Peyer's patch (tissue), 4 donors: ENCODE measurements around the gene MYL7. TPM values are rescaled to one million over a fixed set of nuclear protein-coding genes. Genes with fewer than 3 reads are reported as not detected.
A peak's percentile ranks its signal among the peaks of the same experiment; 100 is the strongest.

ENCODE experiments used
- DNase-seq, 3 donors: peaks; one replicate each; pipeline ENCODE4 v3.0.0-alpha.2; 2017 to 2019
- H3K27ac ChIP-seq, 4 donors: fragments of 200-600 bp; sonication (generic); one replicate each; pipeline ENCODE4 v1.5.1; 2016 to 2019
- H3K27me3 ChIP-seq, 2 donors: fragments of 200-600 bp; sonication (generic); one replicate each; pipeline ENCODE4 v1.5.1; 2019
- H3K36me3 ChIP-seq, 3 donors: fragments of 200-600 bp; sonication (generic); one replicate each; pipeline ENCODE4 v1.5.1; 2016 to 2019
- H3K4me1 ChIP-seq, 4 donors: fragments of 200-600 bp; sonication (generic); one replicate each; pipeline ENCODE4 v1.5.1; 2016 to 2019
- H3K4me3 ChIP-seq, 4 donors: fragments of 200-600 bp; sonication (generic); 1 replicate in 3 of 4; 2 replicates in 1 of 4; pipeline ENCODE4 v1.5.1; 2016 to 2019; ENCODE audit warnings: mild to moderate bottlenecking in 1 of 4
- H3K9me3 ChIP-seq, 4 donors: fragments of 200-600 bp; sonication (generic); one replicate each; pipeline ENCODE4 v1.5.1; 2016 to 2019; ENCODE audit warnings: mild to moderate bottlenecking in 1 of 4
- POLR2A ChIP-seq, 2 donors: fragments of 450-650 bp; IDR thresholded peaks; one replicate each; pipeline ENCODE4 v1.5.1; 2017; ENCODE audit warnings: antibody characterized with exemption in 2 of 2, mild to moderate bottlenecking in 2 of 2, moderate library complexity in 2 of 2
- total RNA-seq, 4 donors: library from RNA; depleted of rRNA; stranded (reverse); fragments of >200 nt; gene quantifications; one replicate each; pipeline ENCODE4 v1.1.0, GENCODE V29; 2016
- TF ChIP-seq, protein P1 (sequence below), 6 experiments: fragments of 450-650 bp in 4 of 6; fragments of 200-600 bp in 2 of 6; sonication (generic) in 1 of 6; IDR thresholded peaks; one replicate each; pipeline ENCODE4 v1.5.1; 2017 to 2019; ENCODE audit warnings: antibody characterized with exemption in 6 of 6, mild to moderate bottlenecking in 3 of 6, moderate library complexity in 1 of 6

MYL7 gene
- total RNA-seq, 4 donors from 2014 or later = not detected

GRCh38 chr7:44162785-44163395 lies 21.8 kb upstream of the MYL7 start:
- Histone ChIP-seq H3K4me1 (no peaks in the 10 kb centered on the region), H3K27ac (no peak overlapping the region), H3K27me3 (no peaks in the 10 kb centered on the region), H3K36me3 (no peaks in the 10 kb centered on the region), H3K9me3 (no peaks in the 10 kb centered on the region), H3K4me3 (no peak overlapping the region)
- TF ChIP-seq, protein P1, sequence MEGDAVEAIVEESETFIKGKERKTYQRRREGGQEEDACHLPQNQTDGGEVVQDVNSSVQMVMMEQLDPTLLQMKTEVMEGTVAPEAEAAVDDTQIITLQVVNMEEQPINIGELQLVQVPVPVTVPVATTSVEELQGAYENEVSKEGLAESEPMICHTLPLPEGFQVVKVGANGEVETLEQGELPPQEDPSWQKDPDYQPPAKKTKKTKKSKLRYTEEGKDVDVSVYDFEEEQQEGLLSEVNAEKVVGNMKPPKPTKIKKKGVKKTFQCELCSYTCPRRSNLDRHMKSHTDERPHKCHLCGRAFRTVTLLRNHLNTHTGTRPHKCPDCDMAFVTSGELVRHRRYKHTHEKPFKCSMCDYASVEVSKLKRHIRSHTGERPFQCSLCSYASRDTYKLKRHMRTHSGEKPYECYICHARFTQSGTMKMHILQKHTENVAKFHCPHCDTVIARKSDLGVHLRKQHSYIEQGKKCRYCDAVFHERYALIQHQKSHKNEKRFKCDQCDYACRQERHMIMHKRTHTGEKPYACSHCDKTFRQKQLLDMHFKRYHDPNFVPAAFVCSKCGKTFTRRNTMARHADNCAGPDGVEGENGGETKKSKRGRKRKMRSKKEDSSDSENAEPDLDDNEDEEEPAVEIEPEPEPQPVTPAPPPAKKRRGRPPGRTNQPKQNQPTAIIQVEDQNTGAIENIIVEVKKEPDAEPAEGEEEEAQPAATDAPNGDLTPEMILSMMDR (IDR thresholded peaks at IDR 0.05) = no peak
- TF ChIP-seq POLR2A (IDR thresholded peaks at IDR 0.05) = no peak
- DNase-seq = no peak

DNA sequence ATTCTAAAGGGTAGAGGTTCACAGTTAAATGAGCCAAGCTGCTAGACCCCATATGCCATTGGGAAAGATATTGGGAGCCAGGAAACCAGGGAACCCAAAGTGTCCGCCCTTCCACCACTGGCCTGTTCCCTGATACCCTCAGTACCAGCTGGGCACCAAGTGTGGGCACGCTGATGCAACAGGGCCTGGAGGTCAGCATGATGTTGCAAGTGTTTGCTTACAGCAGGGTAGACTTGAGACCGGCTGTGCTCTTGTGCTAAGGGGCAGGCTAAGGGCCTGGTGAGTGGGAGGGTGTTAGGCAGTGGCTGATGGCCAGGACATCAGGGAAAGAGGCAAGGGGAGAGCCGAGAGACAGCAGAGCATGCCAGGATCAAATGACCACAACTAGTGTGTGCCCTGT lies 21.0 kb upstream of the MYL7 start:
- no peak for TF ChIP-seq POLR2A (IDR thresholded peaks at IDR 0.05)
- TF ChIP-seq, protein P1 (IDR thresholded peaks at IDR 0.05) = no peak
- H3K27ac ChIP-seq = no peak overlapping the region
- no peaks in the 10 kb centered on the region for H3K9me3 ChIP-seq
- no peak for DNase-seq
- H3K4me3 ChIP-seq = no peak overlapping the region
- H3K4me1 ChIP-seq = no peaks in the 10 kb centered on the region
- no peaks in the 10 kb centered on the region for H3K27me3 ChIP-seq
- H3K36me3 ChIP-seq = no peaks in the 10 kb centered on the region

DNA sequence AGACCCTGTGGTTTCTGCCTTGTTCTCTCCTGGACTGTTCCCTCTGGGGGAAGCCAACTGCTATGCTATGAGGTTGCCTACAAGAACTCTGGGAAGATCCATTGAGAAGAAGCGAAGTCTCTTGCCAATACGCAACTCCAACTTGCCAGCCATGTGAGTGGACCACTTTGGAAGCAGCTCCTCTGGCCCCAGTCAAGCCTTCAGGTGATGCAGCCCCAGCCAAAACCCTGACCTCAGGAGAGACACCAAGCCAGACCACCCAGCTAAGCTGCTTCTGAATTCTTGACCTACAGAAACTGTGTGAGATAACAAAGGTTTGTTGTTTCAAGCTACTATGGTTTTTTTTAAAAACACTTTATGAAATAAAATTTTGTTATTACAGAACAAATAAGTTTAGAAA lies 20.2 kb upstream of the MYL7 start:
- no peaks in the 10 kb centered on the region for H3K4me1 ChIP-seq
- TF ChIP-seq POLR2A (IDR thresholded peaks at IDR 0.05) = no peak
- TF ChIP-seq, protein P1 (IDR thresholded peaks at IDR 0.05) = no peak
- no peak overlapping the region for H3K27ac ChIP-seq
- DNase-seq = no peak
- no peak overlapping the region for H3K4me3 ChIP-seq
- no peaks in the 10 kb centered on the region for H3K36me3 ChIP-seq
- H3K27me3 ChIP-seq = no peaks in the 10 kb centered on the region
- no peaks in the 10 kb centered on the region for H3K9me3 ChIP-seq

- Histone ChIP-seq H3K4me3 (no peak overlapping the region), H3K36me3 (no peaks in the 10 kb centered on the region), H3K4me1 (no peaks in the 10 kb centered on the region), H3K9me3 (no peaks in the 10 kb centered on the region), H3K27ac (no peak overlapping the region), H3K27me3 (no peaks in the 10 kb centered on the region)
- no peak for TF ChIP-seq POLR2A (IDR thresholded peaks at IDR 0.05)
- peak in 1 of 3 donors; percentile 22 for DNase-seq
Observed at GRCh38 chr7:44159824-44160630, 18.9 kb upstream of the MYL7 start.

DNA sequence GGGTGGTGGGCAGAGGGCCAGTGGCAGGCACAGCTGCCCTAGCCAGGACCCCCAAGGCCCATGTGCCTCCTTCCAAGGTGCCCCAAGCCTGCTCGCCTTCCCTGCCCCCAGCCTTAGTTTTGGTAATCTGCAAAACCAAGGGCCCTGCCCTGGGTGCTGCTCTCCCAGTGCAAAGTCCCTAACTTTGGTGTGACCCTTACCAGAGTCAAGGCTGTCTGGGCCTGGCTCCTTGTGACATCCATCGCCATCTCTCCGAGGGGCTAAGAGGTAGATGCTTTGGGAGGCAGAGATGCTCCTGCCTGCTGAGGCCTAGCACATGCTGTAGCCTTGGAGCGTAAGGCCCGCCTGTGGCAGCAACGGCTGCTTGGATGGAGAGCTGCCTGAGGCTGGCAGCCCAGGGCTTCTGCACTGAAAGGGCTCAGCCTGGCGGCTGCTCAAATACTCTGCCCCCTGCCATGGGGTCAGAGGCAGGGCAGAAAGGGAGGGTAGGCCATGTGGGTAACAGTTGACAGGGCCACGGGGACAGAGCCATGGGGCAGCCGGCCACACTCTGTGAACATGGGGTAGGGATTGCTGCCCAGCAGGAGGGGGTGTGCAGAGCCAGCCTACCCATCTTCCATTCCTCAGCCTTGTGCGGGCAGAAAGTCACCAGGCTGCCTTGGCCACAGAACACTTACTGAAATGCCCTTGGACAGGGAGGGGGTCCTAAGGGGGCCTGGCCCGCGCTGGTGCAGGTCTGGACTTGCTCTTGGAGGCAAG lies 17.9 kb upstream of the MYL7 start:
- Histone ChIP-seq H3K9me3 (no peaks in the 10 kb centered on the region), H3K36me3 (no peaks in the 10 kb centered on the region), H3K4me3 (no peak overlapping the region), H3K27me3 (no peaks in the 10 kb centered on the region), H3K27ac (no peak overlapping the region), H3K4me1 (no peaks in the 10 kb centered on the region)
- TF ChIP-seq POLR2A (IDR thresholded peaks at IDR 0.05) = no peak
- TF ChIP-seq, protein P1 (IDR thresholded peaks at IDR 0.05) = no peak
- DNase-seq = peak in 1 of 3 donors; percentile 35
